ENCODE measurements around the gene CCT2. TPM values are rescaled to one million over a fixed set of nuclear protein-coding genes. Genes with fewer than 3 reads are reported as not detected.

CCT2 gene
- total RNA-seq, 2 donors from 2014 or later = 71.4 to 104 TPM

DNA sequence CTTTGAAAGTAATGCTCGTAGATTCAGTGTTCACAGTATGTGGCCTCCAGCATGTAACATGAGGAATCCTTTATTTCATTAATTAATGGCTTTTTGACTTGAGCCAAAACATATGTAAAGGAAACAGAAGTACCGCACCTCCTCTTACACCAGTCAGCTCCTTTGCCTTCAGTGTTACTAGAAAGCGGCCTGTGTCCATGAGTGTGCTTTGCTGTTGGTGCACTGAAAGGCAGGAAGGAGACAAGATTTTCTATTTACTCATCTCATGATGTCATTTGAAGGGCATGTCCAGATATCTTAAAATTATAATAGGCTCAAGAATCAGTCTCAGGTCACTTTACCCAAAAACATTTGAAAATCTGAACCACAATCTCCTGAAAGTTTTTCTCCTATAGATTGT is 9.9 kb upstream of the CCT2 start:
- Histone ChIP-seq H3K27me3 (no peaks in the 10 kb centered on the region), H3K27ac (no peak overlapping the region), H3K36me3 (peaks cover 27% of the 10 kb centered on the region), H3K4me3 (no peak overlapping the region), H3K9me3 (no peaks in the 10 kb centered on the region), H3K4me1 (no peaks in the 10 kb centered on the region)
- DNase-seq (ENCODE audit: low spot score) = no peak
- TF ChIP-seq CTCF (IDR thresholded peaks at IDR 0.05) = no peak

- H3K36me3 ChIP-seq = peaks cover 21% of the 10 kb centered on the region
- no peaks in the 10 kb centered on the region for H3K4me1 ChIP-seq
- no peak for TF ChIP-seq CTCF (IDR thresholded peaks at IDR 0.05)
- no peak overlapping the region for H3K27ac ChIP-seq
- H3K27me3 ChIP-seq = no peaks in the 10 kb centered on the region
- H3K9me3 ChIP-seq = no peaks in the 10 kb centered on the region
- no peak overlapping the region for H3K4me3 ChIP-seq
- DNase-seq (ENCODE audit: low spot score) = no peak
These were observed 7.0 kb upstream of the CCT2 start for GRCh38 chr12:69578283-69578682.

GRCh38 chr12:69579029-69579428 is 6.2 kb upstream of the CCT2 start:
- H3K27me3 ChIP-seq = no peaks in the 10 kb centered on the region
- no peak for TF ChIP-seq CTCF (IDR thresholded peaks at IDR 0.05)
- no peaks in the 10 kb centered on the region for H3K4me1 ChIP-seq
- no peak overlapping the region for H3K27ac ChIP-seq
- DNase-seq (ENCODE audit: low spot score) = no peak
- peaks cover 15% of the 10 kb centered on the region for H3K36me3 ChIP-seq
- no peaks in the 10 kb centered on the region for H3K9me3 ChIP-seq
- H3K4me3 ChIP-seq = no peak overlapping the region

- peaks cover 5% of the 10 kb centered on the region for H3K36me3 ChIP-seq
- no peaks in the 10 kb centered on the region for H3K9me3 ChIP-seq
- no peak overlapping the region for H3K4me3 ChIP-seq
- H3K27ac ChIP-seq = no peak overlapping the region
- no peak for DNase-seq (ENCODE audit: low spot score)
- no peaks in the 10 kb centered on the region for H3K27me3 ChIP-seq
- peaks cover 0 to 4% of the 10 kb centered on the region in 2 donors for H3K4me1 ChIP-seq
- no peak for TF ChIP-seq CTCF (IDR thresholded peaks at IDR 0.05)
These were observed 5.2 kb upstream of the CCT2 start for GRCh38 chr12:69580074-69580473.

GRCh38 chr12:69583203-69583602 is 2.1 kb upstream of the CCT2 start:
- no peak overlapping the region for H3K4me3 ChIP-seq
- TF ChIP-seq CTCF (IDR thresholded peaks at IDR 0.05) = no peak
- peaks cover 0 to 17% of the 10 kb centered on the region in 2 donors for H3K4me1 ChIP-seq

GRCh38 chr12:69588527-69588926 is 3.3 kb downstream of the CCT2 start:
- H3K4me3 ChIP-seq = no peak overlapping the region
- H3K36me3 ChIP-seq = peaks cover 67% of the 10 kb centered on the region
- H3K4me1 ChIP-seq = peaks cover 0 to 17% of the 10 kb centered on the region in 2 donors
- H3K9me3 ChIP-seq = no peaks in the 10 kb centered on the region
- H3K27ac ChIP-seq = no peak overlapping the region
- H3K27me3 ChIP-seq = no peaks in the 10 kb centered on the region
- DNase-seq (ENCODE audit: low spot score) = no peak
- no peak for TF ChIP-seq CTCF (IDR thresholded peaks at IDR 0.05)

More at GRCh38 chr12:69583203-69583602, 2.1 kb upstream of the CCT2 start:
- Histone ChIP-seq H3K36me3 (peaks cover 15% of the 10 kb centered on the region), H3K27me3 (no peaks in the 10 kb centered on the region), H3K9me3 (no peaks in the 10 kb centered on the region), H3K27ac (no peak overlapping the region)
- no peak for DNase-seq (ENCODE audit: low spot score)

All from right atrium auricular region (tissue), 2 donors.